SK-N-SH (cell line): ENCODE data around the gene SIK1. TPM values are rescaled to one million over a fixed set of nuclear protein-coding genes. Genes with fewer than 3 reads are reported as not detected.

Experiments
- CTCF ChIA-PET: fragments of 300-600, 350-600 bp; formaldehyde crosslinking; extraction: SDS; loops from one replicate; lab custom pipeline; 2021; lab: Yijun Ruan, JAX
- POLR2A ChIA-PET: fragments of 350-600 bp; sonication (Branson Sonifier 250); formaldehyde crosslinking; extraction: SDS; loops from one replicate; lab custom pipeline; 2020; ENCODE audit warnings: antibody characterized with exemption, inconsistent platforms; lab: Yijun Ruan, JAX
- DNase-seq: peaks from one replicate; pipeline ENCODE4 v3.0.0; 2012
- H2AFZ ChIP-seq: fragments of 200-600 bp; sonication (generic); 2 replicates; pipeline ENCODE4 v1.8.1; 2016; ENCODE audit warnings: antibody characterized with exemption, mild to moderate bottlenecking, low read depth
- H3F3A ChIP-seq: fragments of 200-600 bp; sonication (generic); replicated peaks from 2 replicates; pipeline ENCODE3; 2016; ENCODE audit warnings: antibody characterized with exemption, mild to moderate bottlenecking; ENCODE audit not compliant: insufficient read depth
- H3K27ac ChIP-seq, 2 experiments: fragments of 200-500 bp in 1 of 2; fragments of 200-600 bp in 1 of 2; sonication (Bioruptor generic) in 1 of 2; sonication (generic), shearing (Covaris generic) in 1 of 2; 2 replicates each; pipeline versions ENCODE4 v1.5.1 to v1.6.1; 2014 to 2016; ENCODE audit warnings: low read depth in 2 of 2, inconsistent platforms in 1 of 2, low read length in 1 of 2, mild to moderate bottlenecking in 1 of 2, mixed read lengths in 1 of 2
- H3K27me3 ChIP-seq: fragments of 200-600 bp; sonication (generic), shearing (Covaris generic); 2 replicates; pipeline ENCODE4 v1.6.1; 2016; ENCODE audit warnings: mixed run types; ENCODE audit not compliant: insufficient read depth
- H3K36me3 ChIP-seq, 2 experiments: fragments of 200-500 bp in 1 of 2; fragments of 200-600 bp in 1 of 2; sonication (Bioruptor generic) in 1 of 2; sonication (generic) in 1 of 2; replicated peaks in 1 of 2; 2 replicates each; pipeline versions ENCODE3 to v1.5.1; 2014 to 2016; ENCODE audit warnings: low read length in 1 of 2, mild to moderate bottlenecking in 1 of 2; ENCODE audit not compliant: insufficient read depth in 2 of 2, control insufficient read depth in 1 of 2
- H3K4me1 ChIP-seq, 2 experiments: fragments of 200-500 bp in 1 of 2; fragments of 200-600 bp in 1 of 2; sonication (Bioruptor generic) in 1 of 2; sonication (generic), shearing (Covaris generic) in 1 of 2; 2 replicates each; pipeline versions ENCODE4 v1.5.1 to v1.6.1; 2014 to 2016; ENCODE audit warnings: low read depth in 1 of 2, low read length in 1 of 2, mixed run types in 1 of 2; ENCODE audit not compliant: insufficient read depth in 2 of 2, control insufficient read depth in 1 of 2
- H3K4me2 ChIP-seq: fragments of 200-600 bp; sonication (generic), shearing (Covaris generic); 2 replicates; pipeline ENCODE4 v1.6.1; 2017; ENCODE audit warnings: mixed run types
- H3K4me3 ChIP-seq, 2 experiments: fragments of 200-500 bp in 1 of 2; fragments of 200-600 bp in 1 of 2; sonication (Bioruptor generic) in 1 of 2; sonication (generic), shearing (Covaris generic) in 1 of 2; 2 replicates each; pipeline versions ENCODE4 v1.5.1 to v1.8.1; 2014 to 2016; ENCODE audit warnings: low read depth in 2 of 2, inconsistent platforms in 1 of 2, low read length in 1 of 2, mild to moderate bottlenecking in 1 of 2, mixed read lengths in 1 of 2, moderate library complexity in 1 of 2
- H3K79me2 ChIP-seq: fragments of 200-600 bp; sonication (generic); 2 replicates; pipeline ENCODE4 v1.8.1; 2017; ENCODE audit warnings: mild to moderate bottlenecking; ENCODE audit not compliant: insufficient read depth
- H3K9ac ChIP-seq: fragments of 200-600 bp; sonication (generic); 2 replicates; pipeline ENCODE4 v1.6.1; 2017; ENCODE audit warnings: mixed run types
- H3K9me2 ChIP-seq: fragments of 200-600 bp; sonication (generic); 2 replicates; pipeline ENCODE4 v1.6.1; 2017; ENCODE audit warnings: mixed run types
- H3K9me3 ChIP-seq: fragments of 200-600 bp; sonication (generic); 2 replicates; pipeline ENCODE4 v1.6.1; 2017; ENCODE audit warnings: mixed run types, mild to moderate bottlenecking, moderate library complexity
- H4K20me1 ChIP-seq: fragments of 200-600 bp; sonication (generic); 2 replicates; pipeline ENCODE4 v1.6.1; 2017; ENCODE audit warnings: mild to moderate bottlenecking, mixed run types; ENCODE audit not compliant: insufficient read depth
- ELF1 ChIP-seq: IDR thresholded peaks from 2 replicates; pipeline ENCODE4 v1.4.0; 2012
- EZH2phosphoT487 ChIP-seq: fragments of 200-600 bp; sonication (generic); IDR thresholded peaks from 2 replicates; pipeline ENCODE4 v1.6.1; 2017; ENCODE audit warnings: low read depth, mixed run types, mild to moderate bottlenecking, antibody characterized with exemption, moderate library complexity, borderline replicate concordance
- FOSL2 ChIP-seq: IDR thresholded peaks from 2 replicates; pipeline ENCODE4 v1.4.0; 2012; ENCODE audit warnings: low read depth, mild to moderate bottlenecking, moderate library complexity, borderline replicate concordance
- FOXJ3 ChIP-seq: sonication (generic); formaldehyde crosslinking; IDR thresholded peaks from 2 replicates; pipeline ENCODE4 v1.5.1; 2020; ENCODE audit warnings: mild to moderate bottlenecking, missing genetic modification reagents
- MXI1 ChIP-seq: IDR thresholded peaks from 2 replicates; pipeline ENCODE4 v1.6.1; 2012; ENCODE audit warnings: mild to moderate bottlenecking, low read depth, low read length, improper control_type of control experiment
- NFIC ChIP-seq: IDR thresholded peaks from 2 replicates; pipeline ENCODE4 v1.4.0; 2012; ENCODE audit warnings: borderline replicate concordance
- NRF1 ChIP-seq: IDR thresholded peaks from 2 replicates; pipeline ENCODE4 v1.6.1; 2012; ENCODE audit warnings: low read depth, mild to moderate bottlenecking, low read length
- SMC3 ChIP-seq: IDR thresholded peaks from 2 replicates; pipeline ENCODE4 v1.6.1; 2012; ENCODE audit warnings: low read depth, low read length, improper control_type of control experiment
- WGBS: methylation state at CpG from one replicate; pipeline ENCODE4 v1.1.6; 2017; ENCODE audit warnings: low lambda C conversion rate; 5-methylcytosine and 5-hydroxymethylcytosine counted together
- polyA plus RNA-seq, 3 experiments: library from polyadenylated mRNA; depleted of rRNA; stranded (reverse); fragments of >200 nt; gene quantifications; 2 replicates each; pipeline ENCODE4 v1.2.3, GENCODE V29; 2012
- TF ChIP-seq, protein P1 (sequence below): fragments of 200-600 bp; sonication (generic); IDR thresholded peaks from 2 replicates; pipeline ENCODE4 v1.6.1; 2017; ENCODE audit warnings: antibody characterized with exemption, mild to moderate bottlenecking, moderate library complexity
- TF ChIP-seq, protein P2 (sequence below): IDR thresholded peaks from 2 replicates; pipeline ENCODE4 v1.6.1; 2012; ENCODE audit warnings: mild to moderate bottlenecking, low read depth, low read length, moderate library complexity
- TF ChIP-seq, protein P3 (sequence below): fragments of 150-350 bp; IDR thresholded peaks from 2 replicates; pipeline ENCODE4 v1.6.1; 2017; ENCODE audit warnings: antibody characterized with exemption, low read length, low read depth, borderline replicate concordance

Gene SIK1
- polyA plus RNA-seq, 1 of the 3 experiments (the other 2 are of a cell fraction) = 3.8 TPM

DNA sequence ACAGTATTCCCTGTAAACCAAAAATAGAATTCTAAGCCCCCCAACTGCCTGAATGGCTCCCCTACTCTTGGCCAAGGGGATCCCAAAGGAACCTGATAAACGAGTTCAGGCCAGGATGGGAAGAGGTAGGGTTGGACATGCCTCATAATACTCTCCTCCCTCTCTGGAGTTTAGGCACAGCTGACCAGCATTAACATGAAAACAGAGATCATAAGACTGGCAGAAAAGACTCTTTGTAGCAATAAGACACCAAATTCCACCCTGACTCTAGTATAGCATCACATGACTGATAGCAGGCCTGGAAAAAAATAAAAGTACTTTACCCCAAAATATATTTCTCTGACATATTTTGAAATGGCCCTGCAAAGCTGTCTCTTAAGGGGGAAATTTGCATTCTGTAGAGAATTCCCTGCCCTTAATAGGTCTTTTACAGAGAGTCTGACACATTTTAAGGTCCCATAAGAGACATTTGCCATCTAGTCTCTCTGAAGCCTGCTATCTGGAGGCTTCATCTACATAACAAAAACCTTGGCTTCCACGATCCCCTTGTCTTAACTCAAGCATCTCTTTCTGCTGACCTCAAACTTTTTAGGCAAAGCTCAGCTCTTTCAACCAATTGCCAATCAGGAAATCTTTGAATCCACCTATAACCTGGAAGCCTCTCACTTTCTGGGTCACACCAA lies 55.9 kb downstream of the SIK1 start:
- CTCF ChIA-PET = no interaction called here
- H3K4me2 ChIP-seq = no peak overlapping the region
- H3K79me2 ChIP-seq = no peaks in the 10 kb centered on the region
- H3K36me3 ChIP-seq = no peaks in the 10 kb centered on the region
- no peak overlapping the region for H2AFZ ChIP-seq
- no peaks in the 10 kb centered on the region for H3K9me2 ChIP-seq
- H3K27ac ChIP-seq = no peak overlapping the region
- H3K4me3 ChIP-seq = no peak overlapping the region
- H3F3A ChIP-seq = no peaks in the 10 kb centered on the region
- POLR2A ChIA-PET = no interaction called here
- no peaks in the 10 kb centered on the region for H4K20me1 ChIP-seq
- H3K9me3 ChIP-seq = no peaks in the 10 kb centered on the region
- WGBS = 68% methylated on average over 2 of the region's 2 CpGs
- H3K9ac ChIP-seq = no peak overlapping the region
- DNase-seq = no peak
- H3K4me1 ChIP-seq = peaks cover 8 to 41% of the 10 kb centered on the region in 2 experiments; a peak in 2 of 4 replicates
- no peak for TF ChIP-seq ELF1
- TF ChIP-seq SMC3 = no peak
- TF ChIP-seq EZH2phosphoT487 = no peak
- TF ChIP-seq, protein P1, sequence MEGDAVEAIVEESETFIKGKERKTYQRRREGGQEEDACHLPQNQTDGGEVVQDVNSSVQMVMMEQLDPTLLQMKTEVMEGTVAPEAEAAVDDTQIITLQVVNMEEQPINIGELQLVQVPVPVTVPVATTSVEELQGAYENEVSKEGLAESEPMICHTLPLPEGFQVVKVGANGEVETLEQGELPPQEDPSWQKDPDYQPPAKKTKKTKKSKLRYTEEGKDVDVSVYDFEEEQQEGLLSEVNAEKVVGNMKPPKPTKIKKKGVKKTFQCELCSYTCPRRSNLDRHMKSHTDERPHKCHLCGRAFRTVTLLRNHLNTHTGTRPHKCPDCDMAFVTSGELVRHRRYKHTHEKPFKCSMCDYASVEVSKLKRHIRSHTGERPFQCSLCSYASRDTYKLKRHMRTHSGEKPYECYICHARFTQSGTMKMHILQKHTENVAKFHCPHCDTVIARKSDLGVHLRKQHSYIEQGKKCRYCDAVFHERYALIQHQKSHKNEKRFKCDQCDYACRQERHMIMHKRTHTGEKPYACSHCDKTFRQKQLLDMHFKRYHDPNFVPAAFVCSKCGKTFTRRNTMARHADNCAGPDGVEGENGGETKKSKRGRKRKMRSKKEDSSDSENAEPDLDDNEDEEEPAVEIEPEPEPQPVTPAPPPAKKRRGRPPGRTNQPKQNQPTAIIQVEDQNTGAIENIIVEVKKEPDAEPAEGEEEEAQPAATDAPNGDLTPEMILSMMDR = no peak
- TF ChIP-seq, protein P2, sequence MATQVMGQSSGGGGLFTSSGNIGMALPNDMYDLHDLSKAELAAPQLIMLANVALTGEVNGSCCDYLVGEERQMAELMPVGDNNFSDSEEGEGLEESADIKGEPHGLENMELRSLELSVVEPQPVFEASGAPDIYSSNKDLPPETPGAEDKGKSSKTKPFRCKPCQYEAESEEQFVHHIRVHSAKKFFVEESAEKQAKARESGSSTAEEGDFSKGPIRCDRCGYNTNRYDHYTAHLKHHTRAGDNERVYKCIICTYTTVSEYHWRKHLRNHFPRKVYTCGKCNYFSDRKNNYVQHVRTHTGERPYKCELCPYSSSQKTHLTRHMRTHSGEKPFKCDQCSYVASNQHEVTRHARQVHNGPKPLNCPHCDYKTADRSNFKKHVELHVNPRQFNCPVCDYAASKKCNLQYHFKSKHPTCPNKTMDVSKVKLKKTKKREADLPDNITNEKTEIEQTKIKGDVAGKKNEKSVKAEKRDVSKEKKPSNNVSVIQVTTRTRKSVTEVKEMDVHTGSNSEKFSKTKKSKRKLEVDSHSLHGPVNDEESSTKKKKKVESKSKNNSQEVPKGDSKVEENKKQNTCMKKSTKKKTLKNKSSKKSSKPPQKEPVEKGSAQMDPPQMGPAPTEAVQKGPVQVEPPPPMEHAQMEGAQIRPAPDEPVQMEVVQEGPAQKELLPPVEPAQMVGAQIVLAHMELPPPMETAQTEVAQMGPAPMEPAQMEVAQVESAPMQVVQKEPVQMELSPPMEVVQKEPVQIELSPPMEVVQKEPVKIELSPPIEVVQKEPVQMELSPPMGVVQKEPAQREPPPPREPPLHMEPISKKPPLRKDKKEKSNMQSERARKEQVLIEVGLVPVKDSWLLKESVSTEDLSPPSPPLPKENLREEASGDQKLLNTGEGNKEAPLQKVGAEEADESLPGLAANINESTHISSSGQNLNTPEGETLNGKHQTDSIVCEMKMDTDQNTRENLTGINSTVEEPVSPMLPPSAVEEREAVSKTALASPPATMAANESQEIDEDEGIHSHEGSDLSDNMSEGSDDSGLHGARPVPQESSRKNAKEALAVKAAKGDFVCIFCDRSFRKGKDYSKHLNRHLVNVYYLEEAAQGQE = no peak
- no peak for TF ChIP-seq NFIC
- TF ChIP-seq, protein P3, sequence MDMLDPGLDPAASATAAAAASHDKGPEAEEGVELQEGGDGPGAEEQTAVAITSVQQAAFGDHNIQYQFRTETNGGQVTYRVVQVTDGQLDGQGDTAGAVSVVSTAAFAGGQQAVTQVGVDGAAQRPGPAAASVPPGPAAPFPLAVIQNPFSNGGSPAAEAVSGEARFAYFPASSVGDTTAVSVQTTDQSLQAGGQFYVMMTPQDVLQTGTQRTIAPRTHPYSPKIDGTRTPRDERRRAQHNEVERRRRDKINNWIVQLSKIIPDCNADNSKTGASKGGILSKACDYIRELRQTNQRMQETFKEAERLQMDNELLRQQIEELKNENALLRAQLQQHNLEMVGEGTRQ = no peak
- no peak for TF ChIP-seq MXI1
- no peak for TF ChIP-seq FOXJ3 (CRISPR knock-in tag)
- no peak for TF ChIP-seq FOSL2
- TF ChIP-seq NRF1 = no peak
- H3K27me3 ChIP-seq = no peaks in the 10 kb centered on the region
